GM10266 (cell line): ENCODE measurements around the gene PLCB2.

ENCODE experiments used
- DNase-seq: peaks from one replicate; pipeline ENCODE4 v3.0.0; 2012; ENCODE audit errors: extremely low spot score
- TF ChIP-seq, protein P1 (sequence below): IDR thresholded peaks from 2 replicates; pipeline ENCODE4 v1.5.1; 2012; ENCODE audit warnings: mild to moderate bottlenecking, low read depth; ENCODE audit not compliant: control insufficient read depth, insufficient read depth; ENCODE audit errors: missing control alignments

PLCB2 gene

DNA sequence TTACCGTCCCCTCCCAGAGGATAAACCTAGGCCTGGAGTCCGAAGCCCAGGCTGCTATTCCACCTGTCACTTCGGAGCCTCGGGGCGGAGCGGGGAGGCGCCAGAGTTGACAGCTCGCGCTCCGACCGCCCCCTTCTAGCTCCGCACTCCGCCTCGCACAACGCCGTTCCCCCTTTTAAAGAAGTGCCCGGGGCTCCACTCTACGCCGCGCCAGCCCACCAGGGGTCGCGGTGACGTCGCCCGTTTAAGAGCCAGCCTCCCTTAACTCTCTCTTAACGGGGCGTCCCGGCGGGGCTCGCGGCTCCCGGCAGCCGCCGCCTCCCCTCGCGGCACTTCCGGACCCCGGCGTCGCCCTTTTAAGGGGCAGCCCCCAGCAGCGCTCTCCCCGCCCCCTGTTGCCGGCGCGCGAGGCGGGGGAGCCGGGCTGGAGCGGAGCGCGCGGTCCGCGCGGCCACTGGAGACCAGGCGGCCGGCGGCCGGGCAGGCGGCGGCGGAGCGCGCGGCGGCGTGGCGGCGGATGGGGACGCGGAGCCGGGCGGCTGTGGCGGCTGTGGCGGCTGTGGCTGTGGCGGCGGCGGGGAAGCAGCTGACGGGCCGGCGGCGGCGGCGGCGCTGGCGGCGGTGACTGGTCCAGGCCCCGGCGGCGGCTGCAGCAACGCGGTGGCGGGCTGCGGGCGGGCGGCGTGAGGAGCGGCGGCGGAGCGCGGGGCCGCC, 15.7 kb upstream of the PLCB2 start, which contains the start of gene INAFM2:
Gene INAFM2 (plus strand): TSS at position 454 of the 714 bp plus-strand sequence. CDS start 364 bp downstream, outside the sequence.
- TF ChIP-seq, protein P1, sequence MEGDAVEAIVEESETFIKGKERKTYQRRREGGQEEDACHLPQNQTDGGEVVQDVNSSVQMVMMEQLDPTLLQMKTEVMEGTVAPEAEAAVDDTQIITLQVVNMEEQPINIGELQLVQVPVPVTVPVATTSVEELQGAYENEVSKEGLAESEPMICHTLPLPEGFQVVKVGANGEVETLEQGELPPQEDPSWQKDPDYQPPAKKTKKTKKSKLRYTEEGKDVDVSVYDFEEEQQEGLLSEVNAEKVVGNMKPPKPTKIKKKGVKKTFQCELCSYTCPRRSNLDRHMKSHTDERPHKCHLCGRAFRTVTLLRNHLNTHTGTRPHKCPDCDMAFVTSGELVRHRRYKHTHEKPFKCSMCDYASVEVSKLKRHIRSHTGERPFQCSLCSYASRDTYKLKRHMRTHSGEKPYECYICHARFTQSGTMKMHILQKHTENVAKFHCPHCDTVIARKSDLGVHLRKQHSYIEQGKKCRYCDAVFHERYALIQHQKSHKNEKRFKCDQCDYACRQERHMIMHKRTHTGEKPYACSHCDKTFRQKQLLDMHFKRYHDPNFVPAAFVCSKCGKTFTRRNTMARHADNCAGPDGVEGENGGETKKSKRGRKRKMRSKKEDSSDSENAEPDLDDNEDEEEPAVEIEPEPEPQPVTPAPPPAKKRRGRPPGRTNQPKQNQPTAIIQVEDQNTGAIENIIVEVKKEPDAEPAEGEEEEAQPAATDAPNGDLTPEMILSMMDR = peak; percentile 41
- DNase-seq = peak; percentile 98

DNA sequence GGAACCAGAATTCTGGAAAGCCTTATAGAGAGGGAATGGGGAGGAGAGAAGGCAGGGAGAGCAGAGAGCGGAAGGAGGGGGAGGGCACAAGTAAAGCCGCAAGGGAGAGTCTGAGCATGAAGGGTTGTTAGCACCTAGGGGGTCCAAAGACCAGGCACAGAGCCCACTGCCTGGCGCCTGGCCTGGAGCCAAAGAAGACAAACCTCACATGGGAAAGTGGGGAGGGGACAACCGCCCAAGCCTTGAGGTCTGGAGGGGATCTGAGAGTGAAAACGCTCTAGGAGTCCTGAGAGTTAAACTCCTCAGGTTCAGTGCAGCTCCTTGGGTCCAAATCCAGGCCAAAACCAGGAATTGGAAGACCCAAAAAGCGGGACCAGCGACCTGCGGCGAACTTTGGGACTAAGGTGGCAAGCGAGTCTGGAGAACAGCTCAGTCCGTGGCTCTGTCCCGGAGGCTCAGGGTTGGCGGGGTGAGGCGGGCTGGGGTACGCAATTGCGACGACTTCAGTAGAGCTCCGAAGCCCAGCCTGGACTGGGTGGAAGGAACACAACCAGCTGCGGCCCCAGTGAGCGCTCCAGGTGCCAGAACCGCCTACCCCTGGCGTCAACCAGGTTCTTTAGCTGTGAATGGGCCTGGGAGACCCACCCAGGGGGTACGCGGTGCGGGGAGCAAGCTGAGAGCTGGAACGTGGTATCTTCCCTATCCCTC, 14.9 kb upstream of the PLCB2 start:
- TF ChIP-seq, protein P1 = no peak
- DNase-seq = no peak

DNA sequence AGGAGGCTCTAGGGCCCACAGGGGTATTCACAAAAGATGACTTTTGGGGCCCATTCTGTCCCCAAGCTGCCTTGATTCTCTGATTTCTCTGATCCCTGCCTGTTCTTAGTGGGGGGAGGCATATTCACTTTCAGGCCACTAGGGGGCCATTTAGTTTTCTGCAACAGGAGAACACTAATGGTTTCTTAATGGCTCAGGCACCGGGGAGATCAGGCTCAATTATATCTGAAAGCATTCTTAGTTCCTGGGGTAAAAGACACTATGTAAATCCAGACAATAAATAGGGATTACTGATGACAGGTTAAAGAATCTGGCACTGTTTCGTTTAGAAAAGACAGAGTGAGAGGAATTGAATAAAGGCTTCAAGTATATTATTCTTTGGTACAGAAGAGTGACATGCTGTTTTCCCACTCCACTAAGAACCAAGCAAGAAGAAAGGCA, 13.2 kb upstream of the PLCB2 start:
- DNase-seq = peak; percentile 83
- TF ChIP-seq, protein P1 = peak; percentile 84

DNA sequence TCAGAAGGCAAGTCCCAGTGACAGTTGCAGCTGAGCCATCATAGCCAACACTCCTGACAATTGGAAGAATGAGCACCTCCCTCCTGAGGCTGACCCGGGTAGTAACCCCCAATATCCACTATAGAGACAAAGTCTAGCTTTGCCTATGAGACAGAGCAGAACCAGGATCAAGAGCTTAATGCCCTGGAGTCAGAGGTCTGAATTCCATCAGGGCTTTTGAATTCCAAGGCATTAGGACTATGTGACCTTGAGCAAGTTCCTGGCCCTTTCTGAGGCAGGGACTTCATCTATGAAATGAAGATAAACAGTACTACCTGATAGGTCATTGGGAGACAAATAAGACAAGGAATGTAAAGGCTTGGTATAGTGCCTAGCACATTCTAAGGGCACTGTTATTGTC, 12.7 kb upstream of the PLCB2 start:
- TF ChIP-seq, protein P1 = no peak
- no peak for DNase-seq

DNA sequence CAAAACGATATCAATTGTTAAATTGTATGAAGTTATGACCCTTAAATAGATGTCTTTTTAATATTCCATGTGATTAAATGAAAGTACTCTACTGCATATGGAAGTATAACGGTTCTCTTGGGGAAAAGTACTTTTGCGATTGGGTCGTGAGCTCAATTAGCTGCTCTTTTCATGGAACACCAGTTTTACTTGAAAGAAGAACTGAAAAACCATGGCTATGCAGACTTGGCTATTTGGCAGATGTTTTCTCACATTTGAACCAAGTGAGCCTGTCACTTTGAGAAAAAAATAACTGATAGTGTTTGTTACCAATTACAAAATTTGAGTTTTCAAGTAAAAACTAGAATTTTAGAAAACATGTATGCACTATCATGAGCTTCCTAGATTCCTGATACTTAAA, 9.8 kb upstream of the PLCB2 start:
- TF ChIP-seq, protein P1 = no peak

DNA sequence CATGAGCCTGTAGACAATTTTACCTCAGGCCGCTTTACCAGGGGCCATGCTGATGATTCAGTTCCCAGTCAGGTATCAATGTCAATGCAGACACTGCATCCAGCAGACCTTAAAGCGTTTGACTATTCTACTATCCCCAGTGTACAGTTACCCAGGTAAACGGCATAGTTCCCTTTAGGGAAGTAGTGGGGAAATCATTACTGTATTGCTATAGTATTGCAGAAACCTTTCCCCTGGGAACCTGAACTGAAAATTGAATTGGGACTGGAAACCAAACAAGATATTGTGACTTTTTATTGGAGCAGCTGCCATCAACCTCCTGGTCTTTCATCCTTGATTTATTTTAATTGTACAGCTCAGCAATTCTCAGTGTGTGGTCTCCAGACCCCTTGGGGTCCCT, 9.2 kb upstream of the PLCB2 start:
- DNase-seq = no peak
- TF ChIP-seq, protein P1 = no peak

More for the DNA sequence above, 9.8 kb upstream of the PLCB2 start:
- DNase-seq = no peak
